LNCaP clone FGC (cell line): ENCODE results near the gene MACROH2A1.

Source experiments
- DNase-seq: peaks from one replicate; pipeline ENCODE4 v3.0.0-alpha.2; 2011; ENCODE audit warnings: low read depth
- H3K4me3 ChIP-seq: 2 replicates; pipeline ENCODE4 v1.5.1; 2011; ENCODE audit warnings: mild to moderate bottlenecking, low read depth, low read length, control low read depth
- TF ChIP-seq, protein P1 (sequence below): IDR thresholded peaks from 2 replicates; pipeline ENCODE4 v1.5.1; 2012; ENCODE audit warnings: mild to moderate bottlenecking; ENCODE audit not compliant: control insufficient read depth, insufficient read depth; ENCODE audit errors: extremely low read depth

MACROH2A1 gene

DNA sequence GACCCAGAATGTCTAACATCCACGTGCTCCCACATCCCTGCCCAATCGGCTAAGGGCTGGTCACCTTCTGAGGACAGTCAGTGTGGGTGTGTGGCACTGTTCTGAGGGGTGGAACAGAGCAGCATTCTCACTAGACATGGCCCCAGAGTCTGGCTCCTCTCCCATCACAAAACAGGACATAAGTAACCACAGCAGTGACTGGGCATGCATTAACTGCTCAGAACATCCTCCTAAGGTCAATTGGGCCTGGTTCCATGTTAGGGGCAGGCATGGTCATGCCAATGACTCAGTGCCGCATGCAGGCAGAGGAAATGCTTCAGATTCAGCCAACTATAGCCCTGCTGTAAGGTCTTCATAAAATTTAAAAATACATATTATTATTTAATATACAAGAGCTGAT lies 12.9 kb downstream of the MACROH2A1 start:
- H3K4me3 ChIP-seq: no peak overlapping the region

DNA sequence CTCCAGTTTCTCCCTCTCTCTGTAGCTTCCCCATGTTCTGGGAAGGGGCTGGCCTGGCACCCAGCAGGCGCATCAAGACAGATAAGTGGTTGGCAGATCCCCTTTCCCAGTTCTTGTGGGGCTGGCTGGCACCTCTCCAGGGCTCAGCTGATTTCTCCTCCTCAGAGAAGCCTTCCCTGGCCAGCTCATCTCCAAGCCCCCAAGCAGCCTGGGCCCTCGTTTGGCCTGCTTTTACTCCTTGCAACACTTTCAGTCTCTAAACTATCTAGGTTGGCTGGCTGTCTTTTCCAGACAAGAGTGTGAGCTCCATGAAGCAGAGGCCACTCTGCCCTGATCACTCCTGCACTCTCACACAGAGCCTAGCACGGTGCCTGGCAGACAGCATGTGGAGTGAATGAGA lies 13.5 kb downstream of the MACROH2A1 start:
- H3K4me3 ChIP-seq: no peak overlapping the region
- DNase-seq: no peak
- TF ChIP-seq, protein P1, sequence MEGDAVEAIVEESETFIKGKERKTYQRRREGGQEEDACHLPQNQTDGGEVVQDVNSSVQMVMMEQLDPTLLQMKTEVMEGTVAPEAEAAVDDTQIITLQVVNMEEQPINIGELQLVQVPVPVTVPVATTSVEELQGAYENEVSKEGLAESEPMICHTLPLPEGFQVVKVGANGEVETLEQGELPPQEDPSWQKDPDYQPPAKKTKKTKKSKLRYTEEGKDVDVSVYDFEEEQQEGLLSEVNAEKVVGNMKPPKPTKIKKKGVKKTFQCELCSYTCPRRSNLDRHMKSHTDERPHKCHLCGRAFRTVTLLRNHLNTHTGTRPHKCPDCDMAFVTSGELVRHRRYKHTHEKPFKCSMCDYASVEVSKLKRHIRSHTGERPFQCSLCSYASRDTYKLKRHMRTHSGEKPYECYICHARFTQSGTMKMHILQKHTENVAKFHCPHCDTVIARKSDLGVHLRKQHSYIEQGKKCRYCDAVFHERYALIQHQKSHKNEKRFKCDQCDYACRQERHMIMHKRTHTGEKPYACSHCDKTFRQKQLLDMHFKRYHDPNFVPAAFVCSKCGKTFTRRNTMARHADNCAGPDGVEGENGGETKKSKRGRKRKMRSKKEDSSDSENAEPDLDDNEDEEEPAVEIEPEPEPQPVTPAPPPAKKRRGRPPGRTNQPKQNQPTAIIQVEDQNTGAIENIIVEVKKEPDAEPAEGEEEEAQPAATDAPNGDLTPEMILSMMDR: no peak

More for the DNA sequence above, 12.9 kb downstream of the MACROH2A1 start:
- TF ChIP-seq, protein P1: no peak
- DNase-seq: no peak

DNA sequence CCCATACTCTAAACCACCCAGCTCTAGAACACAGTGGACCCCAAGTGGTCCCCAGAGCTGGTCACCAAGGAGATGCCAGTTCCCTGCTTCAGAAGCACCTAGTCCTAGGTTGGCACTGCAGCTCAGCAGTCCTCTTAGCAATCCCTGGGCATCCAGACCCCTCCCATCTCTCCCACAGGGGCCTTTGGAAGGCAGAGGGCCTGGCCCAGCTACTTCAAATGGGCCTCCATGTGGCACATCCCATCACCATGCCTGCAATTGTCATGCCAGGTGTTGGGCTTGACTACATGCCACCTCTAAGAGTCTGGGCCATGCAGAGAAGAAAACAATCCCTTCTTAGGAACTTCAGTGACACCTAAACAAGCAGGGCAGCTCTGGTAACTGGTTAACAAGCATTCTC lies 14.1 kb downstream of the MACROH2A1 start:
- H3K4me3 ChIP-seq: no peak overlapping the region
- TF ChIP-seq, protein P1: no peak
- no peak for DNase-seq

DNA sequence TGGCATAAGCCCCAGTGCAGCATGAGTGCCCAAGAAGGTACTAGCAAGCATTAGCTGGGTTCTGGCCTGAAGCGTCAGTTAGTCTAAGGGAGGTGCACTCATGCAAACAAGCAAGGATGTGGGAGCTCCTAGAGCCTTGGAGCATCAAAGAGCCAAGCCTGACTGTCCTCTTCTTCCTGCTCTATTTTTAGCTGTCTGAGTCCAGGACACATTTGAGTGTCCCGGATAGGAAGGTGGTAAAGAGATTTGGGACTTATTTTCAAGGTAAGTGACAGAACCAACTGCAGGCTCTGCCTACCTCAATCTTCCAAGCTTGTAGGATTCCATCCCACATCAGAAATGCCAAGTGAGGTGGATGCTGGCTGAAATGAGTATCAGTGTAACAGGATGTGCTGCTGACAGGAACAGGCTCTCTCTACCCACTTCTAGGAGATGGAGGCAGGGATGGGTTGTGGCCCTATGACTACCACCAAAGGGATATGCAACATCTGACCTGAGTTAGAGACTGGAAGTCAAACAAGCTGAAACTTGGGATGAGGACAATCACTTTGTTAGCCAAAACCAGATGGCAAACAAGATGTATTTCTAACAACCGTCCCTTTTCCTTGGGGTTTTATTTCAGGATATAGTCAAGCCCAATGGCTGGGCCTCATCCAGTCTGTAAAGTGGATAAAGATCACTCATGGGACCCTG lies 15.1 kb downstream of the MACROH2A1 start:
- TF ChIP-seq, protein P1: no peak
- no peak overlapping the region for H3K4me3 ChIP-seq
- DNase-seq: no peak

DNA sequence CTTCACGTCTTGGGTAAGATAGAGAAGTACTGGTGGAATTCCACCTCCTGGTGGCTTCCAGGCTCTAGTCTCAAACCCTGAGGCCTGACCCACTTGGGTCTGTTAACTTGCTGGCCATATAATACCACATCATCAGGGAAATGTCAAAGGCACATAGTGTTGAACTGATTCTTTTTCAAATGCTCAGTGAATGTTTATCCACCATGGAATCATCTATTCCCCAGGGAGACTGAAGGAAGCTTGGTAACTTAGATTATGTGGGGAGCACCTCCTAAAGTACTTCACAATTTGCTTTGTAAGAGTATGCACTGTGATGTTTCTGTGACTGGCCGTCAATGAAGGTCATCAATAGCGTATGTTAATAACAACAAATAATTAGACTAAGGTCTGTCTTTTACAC lies 16.1 kb downstream of the MACROH2A1 start:
- no peak overlapping the region for H3K4me3 ChIP-seq
- TF ChIP-seq, protein P1: no peak
- DNase-seq: no peak

DNA sequence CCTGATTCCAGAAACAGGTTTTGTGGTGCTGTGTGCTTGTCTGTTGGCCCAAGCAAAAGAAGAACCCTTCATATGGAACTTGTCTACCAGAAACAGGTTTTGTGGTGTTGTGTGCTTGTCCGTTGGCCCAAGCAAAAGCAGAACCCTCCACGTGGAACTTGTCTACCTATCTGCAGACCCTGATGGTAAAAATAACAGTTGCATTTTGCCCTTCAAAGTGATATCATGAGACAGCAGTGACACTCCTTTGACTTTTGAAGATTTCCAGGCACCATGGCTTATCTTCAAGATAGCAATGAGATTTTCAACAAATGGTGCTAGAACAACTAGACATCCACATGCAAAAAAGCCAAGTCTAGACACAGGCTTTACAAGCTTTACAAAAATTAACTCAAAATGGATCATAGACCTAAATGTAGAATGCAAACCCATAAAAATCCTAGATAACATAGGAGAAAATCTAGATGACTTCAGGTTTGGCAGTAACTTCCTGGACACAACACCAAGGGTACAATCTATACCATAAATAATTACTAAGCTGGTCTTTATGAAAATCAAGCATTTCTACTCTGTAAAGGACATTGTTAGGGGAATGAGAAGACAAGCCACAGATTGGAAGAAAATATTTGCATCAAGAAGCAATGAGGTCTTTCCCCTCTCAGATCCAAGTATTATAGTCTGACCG lies 16.8 kb downstream of the MACROH2A1 start:
- DNase-seq: no peak
- H3K4me3 ChIP-seq: no peak overlapping the region
- TF ChIP-seq, protein P1: no peak
